GM18519 (cell line): ENCODE measurements around the gene SPINK5.
A peak's percentile ranks its signal among the peaks of the same experiment; 100 is the strongest.

Source experiments
- ATAC-seq: cut with Tn5 transposase; IDR thresholded peaks from one replicate; pipeline ENCODE4 v1.9.1; 2021; ENCODE audit warnings: mild to moderate bottlenecking, moderate library complexity; ENCODE audit not compliant: unreplicated experiment, low FRiP score

The SPINK5 gene

DNA sequence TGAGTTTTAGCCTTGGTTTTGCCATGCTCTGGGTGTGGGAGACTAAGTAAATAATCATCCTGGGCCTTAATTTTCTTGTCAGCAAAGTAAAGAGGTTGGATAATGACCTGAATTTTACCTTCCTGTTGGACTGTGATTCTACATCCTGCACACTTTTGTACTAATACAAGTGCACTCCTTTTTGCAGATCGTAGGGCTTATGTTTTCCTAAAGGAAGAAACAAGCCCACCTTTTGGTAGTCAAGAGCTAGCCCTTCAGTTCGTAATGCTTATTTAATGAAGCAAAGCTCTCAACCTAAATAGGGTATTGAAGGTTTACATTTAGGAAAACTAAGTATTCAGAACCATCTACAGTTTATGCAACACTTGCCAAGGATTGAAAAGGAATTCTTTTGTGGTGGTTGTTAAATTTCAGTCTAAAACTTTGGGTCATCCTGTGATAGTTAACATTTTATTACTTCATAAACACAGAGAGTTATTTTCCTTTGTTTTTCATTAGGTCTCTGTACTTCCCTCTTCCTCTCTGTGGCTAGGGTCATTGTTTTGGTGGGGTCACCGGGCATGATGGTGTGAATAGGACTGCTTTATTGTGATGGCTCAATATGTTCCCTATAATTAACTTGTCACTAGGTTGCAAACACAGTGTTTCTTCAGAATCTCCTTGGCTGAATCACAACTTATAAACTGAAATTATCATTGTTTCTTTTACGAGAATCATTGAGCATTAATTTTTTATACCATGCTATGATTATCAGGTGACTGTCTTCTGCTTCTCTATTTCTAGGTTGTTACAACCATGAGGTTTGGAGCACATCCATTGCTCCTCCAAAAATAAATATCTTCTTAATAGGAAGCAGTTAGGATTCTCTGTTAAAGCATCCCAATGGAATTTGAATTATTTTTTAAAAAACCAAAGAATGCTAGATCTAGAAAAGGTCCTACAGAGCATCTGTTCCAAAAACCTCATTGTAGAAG is 28.5 kb downstream of the SPINK5 start:
- ATAC-seq: no peak

GRCh38 chr5:148094336-148094735 is 30.6 kb downstream of the SPINK5 start:
- ATAC-seq: no peak

- no peak for ATAC-seq
Observed at GRCh38 chr5:148104226-148104625, 40.4 kb downstream of the SPINK5 start.

GRCh38 chr5:148107608-148108007 is 43.8 kb downstream of the SPINK5 start:
- ATAC-seq: no peak

DNA sequence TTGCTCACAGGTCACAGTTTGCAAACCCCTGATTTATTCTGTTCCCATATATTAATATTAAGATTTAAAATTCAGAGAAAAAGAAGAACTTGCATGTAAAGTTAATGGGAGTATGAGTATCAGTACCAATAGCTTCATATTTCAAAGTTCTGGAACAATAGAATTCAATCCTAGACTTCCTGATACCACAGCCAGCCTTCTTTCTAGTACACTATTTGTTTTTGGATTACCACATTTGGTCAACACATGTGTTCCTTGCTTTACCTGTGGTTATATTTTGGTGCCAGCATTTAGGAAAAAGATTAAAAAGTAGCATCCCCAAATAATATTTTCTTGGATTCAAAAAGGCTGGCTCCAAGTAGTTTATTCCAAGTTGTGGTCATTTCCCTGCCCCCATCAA is 49.5 kb downstream of the SPINK5 start:
- no peak for ATAC-seq

DNA sequence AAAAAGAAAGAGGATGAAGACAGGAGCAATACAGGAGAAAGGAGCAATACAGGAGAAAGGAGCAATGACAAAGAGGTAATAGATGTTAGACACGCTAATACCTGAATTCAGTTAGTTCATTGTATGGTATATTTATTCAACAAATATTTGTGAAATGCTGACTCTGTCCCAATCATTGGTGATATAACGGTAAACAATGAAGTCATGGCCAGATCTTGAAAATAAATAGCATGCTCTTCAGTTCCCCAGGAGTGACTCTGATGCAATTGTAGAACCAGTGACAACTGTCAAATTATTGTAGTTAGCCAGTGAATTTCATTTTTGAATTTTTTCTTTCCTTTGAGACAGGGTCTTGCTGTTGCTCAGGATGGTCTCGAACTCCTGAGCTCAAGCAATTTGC is 56.5 kb downstream of the SPINK5 start:
- no peak for ATAC-seq

GRCh38 chr5:148125641-148126040 is 61.9 kb downstream of the SPINK5 start:
- no peak for ATAC-seq

DNA sequence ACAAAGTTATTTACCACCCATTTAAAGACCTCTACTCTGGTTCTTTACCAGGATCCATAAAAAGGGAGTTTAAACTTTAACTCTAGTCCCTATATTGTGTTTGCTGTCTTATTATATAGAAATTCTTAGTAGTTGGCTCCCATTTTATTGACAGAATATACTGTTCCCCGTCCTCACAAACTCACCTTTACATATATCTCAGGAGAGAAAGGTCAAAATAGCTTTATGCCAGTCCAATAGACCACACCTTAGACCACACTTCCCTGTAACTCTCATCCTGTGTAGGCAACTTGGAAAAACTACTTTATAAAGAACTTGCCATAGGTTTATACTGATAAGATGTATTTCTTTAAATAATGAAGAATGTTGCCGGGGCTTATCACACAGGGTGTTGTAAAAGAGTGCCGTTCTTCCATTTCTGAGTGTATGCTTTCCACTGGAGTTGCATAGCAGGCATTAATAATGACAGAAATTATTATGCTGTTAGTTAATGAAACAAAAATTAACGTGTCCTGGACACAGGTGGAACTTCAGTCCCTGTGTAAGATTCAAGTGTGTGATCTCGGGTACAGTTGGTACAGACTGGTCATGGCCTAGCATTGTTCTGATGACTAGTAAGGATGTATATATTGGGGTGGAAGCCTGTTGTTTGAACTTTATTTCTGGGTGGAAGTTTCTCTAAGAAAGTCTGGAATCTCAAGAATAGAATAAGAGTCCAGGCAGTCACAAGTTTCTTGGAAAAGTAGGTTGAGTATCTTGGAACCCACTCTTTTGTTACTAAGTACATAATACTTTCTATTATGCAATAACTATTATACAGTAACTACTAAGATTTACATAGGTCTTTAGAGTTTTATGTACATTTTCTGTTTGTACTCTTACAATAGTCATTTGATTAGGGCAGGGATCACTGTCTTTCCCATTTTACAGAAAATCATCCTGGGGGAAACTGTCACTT is 71.6 kb downstream of the SPINK5 start:
- no peak for ATAC-seq

- no peak for ATAC-seq
Observed at GRCh38 chr5:148140846-148141245, 77.1 kb downstream of the SPINK5 start.

GRCh38 chr5:148141645-148142044 is 77.9 kb downstream of the SPINK5 start:
- no peak for ATAC-seq

GRCh38 chr5:148145916-148146315 is 82.1 kb downstream of the SPINK5 start:
- no peak for ATAC-seq

DNA sequence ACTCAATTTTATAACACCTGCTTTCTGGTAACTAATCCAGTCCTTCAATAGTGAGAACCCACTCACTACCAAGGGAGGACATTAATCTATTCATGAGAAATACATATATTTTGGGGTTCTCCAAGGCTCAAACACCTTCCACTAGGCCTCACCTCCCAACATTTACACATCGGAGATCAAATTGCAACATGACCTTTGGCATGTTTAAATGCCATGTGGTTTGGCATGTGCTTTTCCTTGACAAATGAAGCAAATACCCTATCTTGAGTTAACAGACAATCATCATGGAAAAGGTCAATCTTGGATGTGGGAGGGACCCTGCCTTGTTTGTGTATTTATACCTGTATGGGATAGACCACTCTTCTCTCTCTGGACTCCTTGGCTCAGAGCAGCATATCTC is 82.7 kb downstream of the SPINK5 start:
- ATAC-seq: no peak

GRCh38 chr5:148147415-148147814 is 83.6 kb downstream of the SPINK5 start:
- no peak for ATAC-seq

DNA sequence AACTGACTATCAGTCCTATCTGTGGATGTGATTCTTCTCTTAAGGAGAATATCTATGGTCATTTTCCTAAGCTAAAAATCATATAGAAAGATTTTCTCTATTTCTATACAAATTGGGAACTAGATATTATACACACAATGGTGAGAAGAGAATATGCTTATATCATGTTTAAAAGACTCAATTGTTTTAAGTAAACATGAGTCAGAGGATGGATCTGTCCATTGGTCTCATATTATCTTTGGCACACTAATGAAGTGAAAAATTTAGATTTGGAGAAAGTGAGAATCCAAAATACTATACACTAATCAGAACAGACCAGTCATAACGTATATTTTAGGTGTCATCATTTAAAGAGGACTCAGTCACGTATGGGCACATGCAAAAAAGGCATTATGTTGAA is 88.1 kb downstream of the SPINK5 start:
- ATAC-seq: no peak

GRCh38 chr5:148152781-148153180 is 89.0 kb downstream of the SPINK5 start:
- no peak for ATAC-seq

- peak; percentile 71 for ATAC-seq
Observed at GRCh38 chr5:148156609-148157008, 92.8 kb downstream of the SPINK5 start.

GRCh38 chr5:148162038-148162437 is 98.3 kb downstream of the SPINK5 start:
- no peak for ATAC-seq

- ATAC-seq: no peak
Observed at GRCh38 chr5:148163345-148163744, 99.6 kb downstream of the SPINK5 start.

GRCh38 chr5:148166550-148167283 is 102.9 kb downstream of the SPINK5 start:
- ATAC-seq: no peak

DNA sequence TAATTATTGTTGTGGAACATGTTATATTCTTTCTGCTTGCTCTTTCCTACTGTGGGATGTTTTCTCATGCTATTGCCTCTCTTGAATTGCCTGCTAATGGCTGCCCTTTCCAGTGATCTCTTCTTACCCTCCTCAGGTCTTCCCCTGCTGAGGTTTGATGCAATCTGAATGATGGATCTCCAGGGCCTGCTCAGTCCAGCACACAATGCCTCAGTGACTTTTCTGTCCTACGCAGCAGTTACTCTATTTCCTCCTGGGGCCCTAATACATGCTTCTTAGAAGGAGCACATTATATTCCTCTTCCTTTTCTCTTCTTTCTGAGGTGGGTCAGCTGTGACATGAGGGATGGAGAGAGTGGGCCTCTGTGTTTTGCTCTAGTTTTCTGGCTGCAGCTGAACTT is 104.5 kb downstream of the SPINK5 start, which contains the start of gene SPINK14:
SPINK14 (plus strand) TSS at position 301 of the 400 bp plus-strand sequence. CDS start 1,187 bp downstream, outside the sequence.
- ATAC-seq: no peak
